GM12878 (cell line): Measurements from ENCODE around the gene UNC5CL. TPM values are rescaled to one million over a fixed set of nuclear protein-coding genes. Genes with fewer than 3 reads are reported as not detected.

ENCODE experiments used
- ATAC-seq: fragments of 200-7000 bp; cut with Tn5 transposase; 3 replicates; pipeline ENCODE4 v1.9.1; 2020; ENCODE audit warnings: mild to moderate bottlenecking, moderate library complexity
- BruUV-seq: library from RNA; stranded (reverse); fragments of 400-500 nt; replicated peaks from 2 replicates; lab custom pipeline; 2021; lab: Mats Ljungman, UMichigan
- CTCF ChIA-PET: fragments of 300-600 bp; sonication (Branson Sonifier 250); formaldehyde crosslinking; extraction: SDS; loops from one replicate; lab custom pipeline; 2021; ENCODE audit warnings: inconsistent platforms; lab: Yijun Ruan, JAX
- POLR2A ChIA-PET: fragments of 350-600 bp; formaldehyde crosslinking; extraction: SDS; loops from one replicate; lab custom pipeline; 2021; ENCODE audit warnings: inconsistent platforms; lab: Charles Lee
- RAD21 ChIA-PET: fragments of 300-600 bp; sonication (Branson Sonifier 250); formaldehyde crosslinking; loops from one replicate; lab custom pipeline; 2023; ENCODE audit warnings: antibody characterized with exemption; ENCODE audit not compliant: unreplicated experiment; lab: Charles Lee
- SMC1A ChIA-PET: fragments of 300-600 bp; sonication (Branson Sonifier 250); formaldehyde crosslinking; loops from one replicate; lab custom pipeline; 2023; ENCODE audit not compliant: unreplicated experiment, uncharacterized antibody; lab: Charles Lee
- DNase-seq: peaks from one replicate; pipeline ENCODE4 v3.0.0-alpha.2; 2011; ENCODE audit warnings: low read depth, low spot score
- FAIRE-seq: peaks from 3 replicates; lab custom pipeline; 2011; peaks lifted over from hg19 to GRCh38; lab: Jason Lieb, UNC
- H2AFZ ChIP-seq: 2 replicates; pipeline ENCODE4 v1.6.0; 2011; ENCODE audit warnings: low read depth, low read length, control low read depth; ENCODE audit not compliant: control insufficient read depth
- H3K27ac ChIP-seq: 2 replicates; pipeline ENCODE4 v1.5.1; 2011; ENCODE audit warnings: control low read depth; ENCODE audit not compliant: control insufficient read depth, insufficient read depth
- H3K27me3 ChIP-seq, 2 experiments: replicated peaks in 1 of 2; 2 replicates each; pipeline versions ENCODE4 v1.6.0 to v1.6.1; 2011; ENCODE audit warnings: low read length in 1 of 2; ENCODE audit not compliant: control insufficient read depth in 2 of 2, insufficient read depth in 2 of 2
- H3K36me3 ChIP-seq, 2 experiments: 2 replicates each; pipeline ENCODE4 v1.5.1; 2011; ENCODE audit warnings: low read length in 1 of 2; ENCODE audit not compliant: control insufficient read depth in 2 of 2, insufficient read depth in 2 of 2
- H3K4me1 ChIP-seq: 2 replicates; pipeline ENCODE4 v1.6.1; 2011; ENCODE audit warnings: mild to moderate bottlenecking, low read length, moderate library complexity, mixed read lengths; ENCODE audit not compliant: control insufficient read depth, insufficient read depth
- H3K4me2 ChIP-seq: 2 replicates; pipeline ENCODE4 v1.6.0; 2011; ENCODE audit warnings: control low read depth; ENCODE audit not compliant: control insufficient read depth, insufficient read depth
- H3K4me3 ChIP-seq: fragments of 200-600 bp; sonication (generic); 2 replicates; pipeline ENCODE4 v1.5.1; 2016
- H3K79me2 ChIP-seq: 2 replicates; pipeline ENCODE4 v1.6.0; 2011; ENCODE audit warnings: low read length; ENCODE audit not compliant: control insufficient read depth, insufficient read depth
- H3K9ac ChIP-seq: 2 replicates; pipeline ENCODE4 v1.8.0; 2011; ENCODE audit warnings: low read length, control low read depth, mixed read lengths; ENCODE audit not compliant: control insufficient read depth, insufficient read depth
- H3K9me3 ChIP-seq: replicated peaks from 3 replicates; pipeline ENCODE4 v1.5.1; 2011; ENCODE audit warnings: mild to moderate bottlenecking, low read length; ENCODE audit not compliant: control insufficient read depth, insufficient read depth
- H4K20me1 ChIP-seq: 2 replicates; pipeline ENCODE4 v1.6.0; 2011; ENCODE audit not compliant: control insufficient read depth, insufficient read depth
- CREB1 ChIP-seq: IDR thresholded peaks from 2 replicates; pipeline ENCODE4 v1.6.1; 2012; ENCODE audit warnings: low read depth, mild to moderate bottlenecking, inconsistent platforms
- EP300 ChIP-seq, 2 experiments: fragments of 150-350 bp in 1 of 2; IDR thresholded peaks; 2 replicates each; pipeline ENCODE4 v1.6.1; 2011 to 2012; ENCODE audit warnings: low read depth in 2 of 2, low read length in 2 of 2, borderline replicate concordance in 1 of 2, improper control_type of control experiment in 1 of 2, inconsistent platforms in 1 of 2; ENCODE audit not compliant: control insufficient read depth in 1 of 2
- IKZF2 ChIP-seq, 2 experiments: fragments of 450-650 bp; IDR thresholded peaks; 2 replicates each; pipeline ENCODE4 v1.6.1; 2017; ENCODE audit warnings: mild to moderate bottlenecking in 2 of 2, moderate library complexity in 2 of 2
- KLF5 ChIP-seq: fragments of 450-650 bp; IDR thresholded peaks from 2 replicates; pipeline ENCODE4 v1.6.1; 2014; ENCODE audit warnings: mild to moderate bottlenecking; ENCODE audit not compliant: partially characterized antibody
- NFYA ChIP-seq: IDR thresholded peaks from 2 replicates; pipeline ENCODE4 v1.6.1; 2011; ENCODE audit warnings: low read depth, mild to moderate bottlenecking, low read length, improper control_type of control experiment, borderline replicate concordance
- NKRF ChIP-seq: fragments of 450-650 bp; conservative IDR thresholded peaks from 2 replicates; pipeline ENCODE4 v1.6.1; 2017; ENCODE audit warnings: mild to moderate bottlenecking, moderate library complexity
- POLR2A ChIP-seq: IDR thresholded peaks from 2 replicates; pipeline ENCODE4 v1.6.1; 2011; ENCODE audit warnings: low read depth, mild to moderate bottlenecking, low read length
- SUZ12 ChIP-seq: fragments of 200-600 bp; sonication (generic); IDR thresholded peaks from one replicate; pipeline ENCODE4 v1.6.1; 2018; ENCODE audit warnings: antibody characterized with exemption, mild to moderate bottlenecking; ENCODE audit not compliant: unreplicated experiment
- ZBED1 ChIP-seq: IDR thresholded peaks from 2 replicates; pipeline ENCODE4 v1.6.1; 2016; ENCODE audit warnings: borderline replicate concordance
- WGBS: methylation state at CpG from one replicate; pipeline ENCODE4 v1.1.6; 2016; ENCODE audit warnings: low lambda C conversion rate; ENCODE audit not compliant: insufficient replicate concordance, insufficient coverage; ENCODE audit errors: missing lambda C conversion rate; 5-methylcytosine and 5-hydroxymethylcytosine counted together
- in situ Hi-C: fragments of 300-500 bp; cut with MboI; formaldehyde crosslinking; loops from 9 replicates; pipeline ENCODE4 v1.14.3; 2018; ENCODE audit warnings: mixed read lengths
- intact Hi-C: fragments of 100-400 bp; cut with micrococcal nuclease; formaldehyde crosslinking; loops from one replicate; pipeline ENCODE4 v1.14.2; 2022; ENCODE audit not compliant: unreplicated experiment
- polyA plus RNA-seq, 11 experiments: library from polyadenylated mRNA; depleted of rRNA in 4 of 11; unstranded in 6 of 11; stranded (reverse) in 5 of 11; fragments of >200 nt; fragmentation: Nextera tagmentation in 4 of 11; fragmentation: Illumina TruSeq in 1 of 11; extraction: Ambion mirVana in 4 of 11; extraction: Trizol in 1 of 11; gene quantifications; 1 replicate in 1 of 11; 2 replicates in 10 of 11; pipeline versions ENCODE4 v1.2.1 to v1.2.3, GENCODE V29; 2011 to 2016; ENCODE audit warnings: inconsistent platforms in 2 of 11, missing spikeins in 2 of 11, low read depth in 1 of 11
- total RNA-seq, 4 experiments: library from RNA; depleted of rRNA in 3 of 4; stranded (reverse); fragments of >200 nt in 3 of 4; fragmentation: Illumina TruSeq in 1 of 4; extraction: Trizol in 1 of 4; gene quantifications; 2 replicates each; pipeline versions ENCODE4 v1.2.1 to v1.2.3, GENCODE V29; 2013 to 2021

The UNC5CL gene
- total and polyA plus RNA-seq, 10 of the 15 experiments (the other 5 are each of a cell fraction or from before 2014, with no cell fraction given): 0.11 to 1.2 (median 0.46) TPM; not detected in 1

- no peak for TF ChIP-seq NFYA
Measured at GRCh38 chr6:40996591-40997233, 42.3 kb downstream of the UNC5CL start (continued).

- intact Hi-C loops: no loop called here
- Histone ChIP-seq H3K9me3 (no peaks in the 10 kb centered on the region), H3K36me3 (no peaks in the 10 kb centered on the region), H3K79me2 (no peaks in the 10 kb centered on the region), H3K4me2 (no peak overlapping the region), H4K20me1 (no peaks in the 10 kb centered on the region), H3K4me3 (no peak overlapping the region), H3K27me3 (peaks cover 0 to 6% of the 10 kb centered on the region in 2 experiments; a peak in 3 of 4 replicates), H3K4me1 (no peaks in the 10 kb centered on the region), H3K27ac (no peak overlapping the region), H2AFZ (no peak overlapping the region), H3K9ac (no peak overlapping the region)
- TF ChIP-seq ZBED1 (no peak), POLR2A (no peak), EP300 (IDR thresholded peaks at IDR 0.05; ENCODE audit: borderline replicate concordance in 1 of 2, control insufficient read depth in 1 of 2, low read depth in 2 of 2, low read length in 2 of 2) (no peak), KLF5 (no peak), IKZF2 (IDR thresholded peaks at IDR 0.05) (no peak), SUZ12 (no peak), CREB1 (no peak), NKRF (no peak)
- ATAC-seq: no peak
- no peak for FAIRE-seq
- BruUV-seq: no TSS peak
- DNase-seq: no peak
- POLR2A ChIA-PET: no interaction called here
- SMC1A ChIA-PET: interaction anchor here (1.1 kb wide), 1 partner anchor 9 kb away, joined by 3 read pairs; no protein-coding TSS in a partner anchor
- WGBS: 0% methylated on average over 3 of the region's 3 CpGs
- in situ Hi-C loops: no loop called here
- RAD21 ChIA-PET: no interaction called here
- CTCF ChIA-PET: interaction anchor here (1.4 kb wide), 1 partner anchor 16 kb away, joined by 3 read pairs; no protein-coding TSS in a partner anchor
Measured at GRCh38 chr6:40992746-40993145, 46.3 kb downstream of the UNC5CL start.
